Frontal cortex (tissue), 4 donors: ENCODE results near the gene TMED10. TPM values are rescaled to one million over a fixed set of nuclear protein-coding genes. Genes with fewer than 3 reads are reported as not detected.
"Not testable (repeated sequence)": the region's sequence is repeated elsewhere in the genome, so short reads cannot be mapped to it uniquely, and the experiment has no call there.

ENCODE experiments used
- DNase-seq, 2 donors: peaks; one replicate each; pipeline ENCODE4 v3.0.0; 2012; ENCODE audit warnings: low spot score in 2 of 2
- FAIRE-seq: peaks from 2 replicates; lab custom pipeline; 2012; peaks lifted over from hg19 to GRCh38; lab: Jason Lieb, UNC
- total RNA-seq: library from RNA; depleted of rRNA; stranded (reverse); fragments of >200 nt; gene quantifications from one replicate; pipeline ENCODE4 v1.2.3, GENCODE V29; 2014
- donor health status: control.
- donor health status: control.
- donor health status: control.

The TMED10 gene
- total RNA-seq, 1 donor from 2014 or later = 108 TPM

DNA sequence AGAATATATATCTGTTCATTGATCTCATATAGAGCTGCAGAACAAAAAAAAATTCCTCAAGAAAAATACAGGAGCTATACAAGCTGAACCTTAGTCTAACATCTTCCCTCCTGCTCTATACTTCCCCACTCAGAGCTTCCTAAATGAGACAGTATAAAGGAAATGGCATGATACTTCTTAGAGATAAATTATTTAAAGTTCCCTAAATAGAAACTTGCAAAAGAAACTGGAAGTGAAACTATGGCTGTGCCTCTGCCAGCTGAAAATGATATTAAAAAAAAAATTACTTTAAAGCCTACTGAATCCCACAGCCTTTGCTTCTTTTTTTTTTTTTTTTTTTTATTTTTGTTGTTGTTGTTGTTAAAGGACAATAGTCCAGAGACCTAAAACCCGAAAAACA lies 37.9 kb downstream of the TMED10 start:
- FAIRE-seq (no peak), DNase-seq (no peak)

DNA sequence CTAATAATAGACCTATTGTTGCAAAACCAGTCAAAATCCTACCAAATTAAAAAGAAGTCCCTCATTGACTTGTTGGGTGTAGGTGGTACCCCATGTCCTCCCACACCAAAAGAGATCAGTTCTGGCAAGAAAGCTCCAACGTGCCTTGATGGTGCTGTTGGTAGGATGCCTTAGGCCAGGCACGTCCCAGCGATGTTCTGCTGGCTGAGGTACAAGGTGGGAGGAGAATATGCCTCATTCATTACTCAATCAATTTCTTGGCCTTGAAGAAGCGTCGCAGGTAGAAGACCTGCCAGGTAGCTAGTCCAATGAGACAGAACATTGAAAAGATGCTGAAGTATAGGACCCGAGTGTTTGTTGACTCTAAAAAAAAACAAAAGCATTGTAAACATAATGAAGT lies 41.8 kb downstream of the TMED10 start:
- DNase-seq (no peak), FAIRE-seq (no peak)

DNA sequence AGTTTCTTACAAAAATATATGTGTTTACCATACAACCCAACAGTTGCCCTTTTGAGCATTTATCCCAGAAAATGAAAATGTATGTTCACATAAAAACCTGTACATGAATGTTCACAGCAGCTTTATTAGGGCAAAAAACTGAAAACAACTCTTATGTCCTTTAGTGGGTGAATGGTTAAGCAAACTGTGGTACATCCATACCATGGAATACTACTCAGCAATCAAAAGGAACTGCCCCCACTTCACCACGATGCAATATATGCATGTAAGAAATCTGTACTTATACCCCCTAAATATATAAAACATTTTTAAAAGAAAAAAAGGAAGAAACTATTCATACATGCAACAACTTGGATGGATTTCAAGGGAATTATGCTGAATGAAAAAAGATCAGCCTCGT lies 42.8 kb downstream of the TMED10 start:
- no peak for DNase-seq
- FAIRE-seq = no peak

DNA sequence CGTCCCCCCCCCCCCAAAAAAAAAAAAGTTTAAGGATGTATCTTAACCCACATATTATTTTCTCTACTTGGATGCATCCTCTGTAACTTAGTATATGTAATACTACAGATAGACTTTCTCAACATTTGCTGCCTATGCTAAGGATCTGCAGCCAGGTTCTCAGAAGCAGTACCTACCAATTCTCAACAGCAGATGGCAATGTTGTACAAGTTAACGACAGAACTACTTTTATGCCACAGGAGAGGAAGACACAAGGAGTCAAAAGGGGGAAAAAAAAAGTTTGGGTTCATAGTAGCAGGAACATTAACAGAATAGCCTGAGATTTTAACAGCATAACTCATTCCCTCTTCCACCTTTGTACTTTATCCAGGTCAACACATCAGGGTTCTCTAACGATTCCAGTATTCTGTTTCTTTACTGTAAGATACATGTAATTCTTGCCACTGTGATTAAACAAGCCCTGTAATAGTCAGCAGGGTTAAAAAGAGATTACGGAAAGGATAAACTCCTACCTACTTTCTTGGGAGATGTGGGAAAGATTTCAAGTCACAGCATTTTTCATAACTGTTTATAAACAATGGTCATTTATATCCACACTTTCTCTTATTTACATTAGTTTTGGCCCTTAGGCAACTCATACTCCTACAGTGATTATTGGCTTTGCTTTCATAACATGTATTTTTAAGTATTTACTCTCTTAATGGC lies 43.9 kb downstream of the TMED10 start:
- DNase-seq = peak; percentile 31 to 41
- FAIRE-seq = peak; percentile 73

DNA sequence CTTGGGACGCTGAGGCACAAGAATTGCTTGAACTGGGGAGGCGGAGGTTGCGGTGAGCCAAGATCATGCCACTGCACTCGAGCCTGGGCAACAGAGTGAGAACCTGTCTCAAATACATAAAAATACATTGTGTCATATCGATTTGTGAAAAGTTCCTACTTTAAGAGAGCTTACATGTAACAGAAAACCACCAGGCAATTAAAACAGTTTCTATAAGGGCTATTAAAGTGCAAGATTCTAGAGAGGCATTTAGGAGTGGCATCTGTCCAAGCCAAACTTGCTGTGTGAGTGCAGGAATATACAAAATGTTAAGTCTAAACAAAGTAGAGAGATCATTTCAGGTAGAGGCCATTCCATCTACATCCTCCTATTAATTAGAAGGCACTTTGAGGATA lies 47.8 kb downstream of the TMED10 start:
- FAIRE-seq = no peak

DNA sequence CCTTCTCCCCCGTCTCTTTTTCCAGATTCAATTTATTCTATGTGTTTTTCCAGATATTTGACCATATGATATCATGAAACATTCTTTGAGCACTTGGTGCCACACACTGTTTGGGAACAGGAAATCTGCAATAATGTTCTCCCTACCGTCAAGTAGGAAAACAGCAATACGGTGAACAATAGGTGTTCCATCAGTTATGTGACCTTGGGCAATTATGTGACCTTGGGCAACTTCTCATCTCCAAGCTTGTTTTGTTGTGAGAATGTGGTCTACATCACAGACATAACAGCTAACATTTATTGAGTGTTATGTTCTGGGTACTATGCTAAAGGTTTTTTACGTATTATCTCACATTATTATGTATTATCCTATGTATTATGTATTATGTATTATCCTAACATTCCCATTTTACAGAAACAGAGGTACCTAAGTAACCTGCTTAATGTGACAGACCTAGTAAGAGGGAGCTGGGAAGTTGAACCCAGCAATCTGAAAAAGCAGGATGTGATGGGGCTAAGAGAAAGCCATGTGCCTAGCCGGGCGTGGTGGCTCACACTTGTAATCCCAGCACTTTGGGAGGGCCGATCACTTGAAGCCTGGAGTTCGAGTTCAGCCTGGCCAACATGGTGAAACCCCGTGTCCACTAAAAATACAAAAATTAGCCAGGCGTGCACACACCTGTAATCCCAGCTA lies 48.4 kb downstream of the TMED10 start:
- no peak for DNase-seq
- no peak for FAIRE-seq

More for the DNA sequence above, 47.8 kb downstream of the TMED10 start:
- DNase-seq = no peak

DNA sequence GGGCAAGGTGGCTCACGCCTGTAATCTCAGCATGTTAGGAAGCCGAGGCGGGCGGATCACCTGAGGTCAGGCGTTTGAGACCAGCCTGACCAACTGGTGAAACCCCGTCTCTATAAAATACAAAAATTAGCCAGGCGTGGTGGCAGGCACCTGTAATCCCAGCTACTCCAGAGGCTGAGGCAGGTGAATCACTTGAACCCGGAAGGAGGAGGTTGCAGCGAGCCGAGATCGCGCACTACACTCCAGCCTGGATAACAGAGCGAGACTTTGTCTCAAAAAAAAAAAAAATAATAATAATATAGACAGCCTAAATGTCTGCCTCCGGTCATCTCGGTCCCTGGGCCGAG lies 49.0 kb downstream of the TMED10 start:
- not testable (repeated sequence) for FAIRE-seq, DNase-seq

DNA sequence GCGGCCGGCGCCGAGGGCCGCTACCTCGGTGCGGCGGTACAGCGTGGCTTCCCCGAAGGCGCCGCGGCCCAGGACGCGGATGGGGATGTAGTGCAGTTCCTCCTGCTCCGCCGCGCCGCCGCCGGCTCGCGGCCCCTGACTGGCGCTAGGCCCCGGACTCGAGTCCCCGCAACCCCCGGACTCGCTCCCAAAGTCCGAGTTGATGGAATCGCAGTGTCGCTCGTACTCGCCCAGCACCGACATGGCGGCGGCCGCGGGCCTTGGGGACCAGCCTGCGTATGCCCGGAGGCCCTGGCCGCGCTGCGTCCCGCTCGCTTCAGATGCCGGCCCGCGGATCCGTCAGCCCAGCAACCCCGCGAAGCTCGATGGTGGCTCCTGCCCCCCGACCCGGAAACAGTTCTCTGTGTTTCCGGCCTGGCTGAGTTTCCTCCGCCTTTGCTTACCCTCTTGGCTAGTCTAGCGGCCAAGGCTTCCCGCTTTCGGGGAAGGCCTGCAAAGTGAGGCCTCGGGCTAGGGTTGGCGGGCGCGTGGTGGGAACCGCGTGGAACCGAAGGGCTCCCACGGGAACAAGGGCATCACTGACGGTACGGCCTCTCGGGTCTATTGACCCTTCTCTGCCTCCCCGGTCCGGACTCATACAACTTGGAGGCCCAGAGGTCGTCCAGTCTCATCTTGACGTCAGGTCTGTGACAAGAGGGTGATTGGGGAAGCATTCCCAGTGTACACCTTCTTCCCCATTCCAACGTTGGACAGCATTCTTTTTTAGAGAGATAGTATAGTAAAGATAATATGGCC lies 49.5 kb downstream of the TMED10 start, which contains the start of gene NEK9:
Gene NEK9, minus strand, starts transcription at position 370 of the 795 bp plus-strand sequence. Its CDS starts 127 bp downstream, at position 243.
- DNase-seq (peak; percentile 88 to 90), FAIRE-seq (no peak)

DNA sequence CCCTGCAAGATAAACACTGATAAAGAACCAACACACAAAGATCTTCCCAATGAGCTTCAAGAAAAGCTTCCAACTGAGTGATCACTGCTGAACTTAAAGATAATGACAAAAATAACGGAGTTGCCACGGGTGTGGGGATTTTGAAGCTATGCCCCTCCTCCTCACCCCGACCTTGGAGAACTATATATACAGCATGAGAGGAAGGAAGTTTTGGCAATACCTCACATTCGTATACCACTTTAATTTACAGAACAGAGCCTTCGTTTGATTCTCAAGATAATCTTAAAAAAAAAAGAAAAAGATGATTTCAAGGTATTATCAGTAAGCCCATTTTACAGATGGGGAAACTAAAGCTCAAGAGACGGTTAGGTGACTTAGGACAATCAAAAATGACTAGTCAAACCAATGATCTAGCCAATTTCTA lies 50.3 kb downstream of the TMED10 start:
- FAIRE-seq (no peak), DNase-seq (no peak)

DNA sequence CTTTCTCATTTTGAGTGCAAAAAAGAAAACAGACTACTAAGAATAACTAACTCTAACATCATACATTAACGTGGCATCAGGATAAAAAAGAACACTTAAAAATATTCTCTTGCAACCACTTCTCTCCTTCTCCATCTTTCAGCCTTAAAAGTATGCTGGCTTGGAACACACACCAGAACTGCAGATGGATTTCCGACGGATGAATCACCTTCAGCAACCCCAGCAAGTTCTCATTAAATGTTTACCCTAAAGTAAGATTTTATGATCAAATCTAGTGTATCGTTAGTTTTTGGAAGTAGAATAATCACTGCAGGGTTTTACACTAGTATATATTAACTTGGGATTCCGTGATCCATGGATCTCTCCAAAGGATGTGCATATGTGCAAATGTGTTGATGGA lies 50.8 kb downstream of the TMED10 start:
- no peak for DNase-seq
- no peak for FAIRE-seq

DNA sequence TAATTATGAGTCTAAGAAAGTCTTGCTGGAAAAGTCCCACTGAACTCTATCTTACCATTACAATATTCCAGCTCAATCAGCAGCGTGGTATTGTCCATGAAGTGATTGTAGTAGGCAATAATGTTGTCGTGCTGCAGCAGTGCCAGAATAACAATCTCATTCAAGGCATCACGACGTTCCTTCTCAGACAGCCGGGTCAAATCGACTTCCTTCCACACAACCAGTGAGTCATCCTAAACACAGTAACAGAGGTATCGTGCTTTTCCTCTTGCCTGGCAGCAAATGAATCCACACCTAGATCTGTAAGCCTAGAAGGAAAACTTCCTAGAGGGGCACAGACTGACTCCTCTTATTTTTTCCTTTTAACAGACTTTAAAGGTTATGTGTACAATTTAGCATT lies 52.4 kb downstream of the TMED10 start:
- no peak for FAIRE-seq
- DNase-seq = peak in 1 of 2 donors; percentile 31

DNA sequence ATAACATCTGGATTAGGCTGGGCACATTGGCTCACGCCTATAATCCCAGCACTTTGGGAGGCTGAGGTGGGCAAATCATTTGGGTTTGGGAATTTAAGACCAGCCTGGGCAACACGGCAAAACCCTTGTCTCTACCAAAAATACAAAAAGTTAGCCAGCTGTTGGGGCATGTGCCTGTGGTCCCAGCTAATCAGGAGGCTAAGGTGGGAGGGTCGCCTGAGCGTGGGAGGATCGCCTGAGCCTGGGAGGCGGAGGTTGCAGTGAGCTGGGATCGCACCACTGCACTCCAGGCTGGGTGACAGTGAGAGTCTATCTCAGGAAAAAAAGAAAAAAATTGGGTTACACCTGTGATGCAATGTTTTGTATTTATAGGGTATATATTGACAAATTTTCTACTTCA lies 54.9 kb downstream of the TMED10 start:
- no peak for DNase-seq
- FAIRE-seq = no peak

DNA sequence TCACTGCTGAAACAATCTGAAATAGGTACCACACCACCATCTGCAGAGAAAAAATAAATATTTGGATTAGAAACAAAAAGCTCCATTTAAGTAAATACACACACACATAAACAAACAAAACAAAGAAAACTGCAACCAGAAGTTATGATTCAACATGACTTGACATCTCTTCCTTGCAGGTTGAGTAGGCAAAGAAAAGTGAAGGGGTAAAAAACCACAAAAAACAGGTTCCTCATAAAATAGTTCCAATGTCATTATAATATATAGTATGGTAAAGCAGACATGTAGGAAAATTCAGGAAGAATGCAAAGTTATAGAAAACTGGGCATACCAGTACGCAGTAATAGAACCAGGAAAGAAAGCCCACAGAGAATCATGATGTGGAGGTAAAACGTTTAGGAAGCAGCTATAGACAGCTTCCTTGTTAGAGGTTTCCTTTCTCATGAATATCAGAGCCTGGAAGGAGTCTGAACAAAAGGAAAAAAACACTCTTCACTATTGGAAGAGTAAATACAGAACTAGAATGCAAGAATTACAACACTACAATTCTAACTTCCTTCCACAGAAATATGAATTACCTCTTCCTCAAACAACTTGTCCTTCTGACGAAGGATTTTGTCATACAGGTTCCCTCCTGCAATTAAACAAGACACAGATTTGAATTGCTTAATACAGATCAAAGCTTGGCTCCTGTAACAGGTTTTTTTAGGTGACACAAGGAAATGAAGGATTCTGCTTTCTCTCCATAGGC lies 55.7 kb downstream of the TMED10 start:
- no peak for DNase-seq
- FAIRE-seq = no peak

DNA sequence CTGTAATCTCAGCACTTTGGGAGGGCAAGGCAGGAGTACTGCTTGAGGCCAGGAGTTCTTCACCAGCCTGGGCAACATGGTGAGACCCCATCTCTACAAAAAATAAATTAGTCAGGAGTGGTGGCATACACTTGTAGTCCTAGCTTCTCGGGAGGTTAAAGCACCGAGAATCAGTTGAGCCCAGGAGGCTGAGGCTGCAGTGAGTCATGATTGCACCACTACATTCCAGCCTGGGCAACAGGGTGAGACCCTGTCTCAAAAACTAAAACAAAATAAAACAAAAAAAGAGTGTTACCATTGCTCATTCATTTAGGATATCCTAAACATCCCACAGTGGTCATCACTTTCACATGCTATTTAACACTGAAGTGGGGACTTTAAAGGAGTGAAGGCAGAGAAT lies 57.4 kb downstream of the TMED10 start:
- no peak for FAIRE-seq
- DNase-seq = no peak

DNA sequence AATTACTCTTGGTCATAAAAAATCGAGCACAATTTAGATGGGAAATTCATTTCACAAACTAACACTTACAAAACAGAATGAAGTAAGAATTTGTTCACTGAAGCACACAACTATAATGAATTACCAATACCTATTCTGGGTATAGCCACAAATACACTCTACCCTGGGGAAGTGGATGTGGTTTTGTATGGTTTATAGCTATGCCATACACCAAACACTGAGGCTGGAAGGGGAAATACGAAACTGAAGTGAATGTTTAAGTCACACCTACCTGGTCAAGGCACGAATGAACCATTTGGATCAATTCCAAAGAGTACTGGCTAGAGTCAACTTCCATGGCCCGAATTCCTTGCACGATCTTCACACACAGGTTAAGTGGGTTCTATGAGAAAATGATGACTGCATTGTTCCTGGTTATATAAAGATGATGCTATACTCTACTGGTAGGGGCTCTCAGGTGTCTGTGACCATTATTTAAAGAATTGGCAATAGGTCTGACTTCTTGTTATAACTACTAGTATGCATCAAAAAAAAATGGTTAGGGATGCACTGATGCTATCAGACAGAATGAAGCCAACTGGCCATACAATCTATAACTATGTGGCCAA lies 62.4 kb downstream of the TMED10 start:
- DNase-seq (no peak), FAIRE-seq (no peak)

DNA sequence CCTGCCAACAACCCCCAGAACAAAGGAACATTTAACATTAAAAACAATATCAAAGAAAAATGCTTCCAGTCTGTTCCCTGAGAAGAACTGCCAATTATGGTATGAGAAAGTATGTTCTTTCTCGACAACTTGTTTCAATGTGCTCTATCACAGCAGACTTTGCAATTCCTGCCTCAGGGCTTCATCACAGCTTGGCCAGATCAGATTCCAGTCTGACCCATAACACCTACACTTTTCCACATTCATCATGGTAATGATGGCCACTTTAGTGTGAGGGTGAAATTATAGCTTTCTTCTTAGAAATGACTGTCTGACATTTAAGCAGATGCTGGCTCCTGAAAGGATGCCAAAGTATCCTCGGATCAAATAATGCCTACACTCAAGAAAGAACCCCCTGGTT lies 66.5 kb downstream of the TMED10 start:
- no peak for FAIRE-seq
- no peak for DNase-seq

DNA sequence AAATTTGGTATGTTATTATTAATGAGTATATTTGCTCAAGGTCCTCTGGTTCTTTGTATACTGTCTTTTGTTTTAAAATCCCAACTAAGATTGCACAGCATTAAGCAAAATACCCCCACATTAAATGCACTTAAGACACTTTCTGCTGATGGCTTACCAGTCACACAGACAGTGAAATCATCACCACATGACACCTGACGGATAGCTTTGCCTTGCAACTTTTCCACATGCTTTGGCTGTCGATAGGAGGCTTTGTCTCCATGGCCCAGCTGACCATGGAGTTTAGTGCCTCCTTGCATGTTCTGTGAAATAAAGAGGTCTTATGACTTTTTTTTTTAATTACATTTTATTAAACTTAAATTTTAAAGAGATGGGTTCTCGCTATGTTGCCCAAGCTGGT lies 69.2 kb downstream of the TMED10 start:
- FAIRE-seq (no peak), DNase-seq (no peak)

DNA sequence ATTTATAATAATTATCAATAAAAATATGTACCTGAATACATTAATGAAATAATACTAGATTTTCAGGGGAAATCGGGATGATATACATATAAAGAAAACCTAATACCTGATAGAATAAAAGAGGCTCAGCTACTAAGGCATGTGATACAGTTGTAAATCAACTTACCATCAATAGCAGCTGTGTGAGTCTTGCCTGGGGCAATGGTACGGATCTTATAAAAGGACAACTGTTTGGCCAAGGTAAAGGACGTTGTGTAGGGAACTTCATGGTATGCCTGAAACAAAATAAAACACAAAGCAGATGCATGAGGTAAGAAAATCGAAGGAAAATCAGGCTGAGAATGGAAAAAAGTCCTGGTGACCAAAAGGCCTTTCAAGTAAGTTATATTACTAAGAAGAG lies 74.9 kb downstream of the TMED10 start:
- DNase-seq (no peak), FAIRE-seq (no peak)

DNA sequence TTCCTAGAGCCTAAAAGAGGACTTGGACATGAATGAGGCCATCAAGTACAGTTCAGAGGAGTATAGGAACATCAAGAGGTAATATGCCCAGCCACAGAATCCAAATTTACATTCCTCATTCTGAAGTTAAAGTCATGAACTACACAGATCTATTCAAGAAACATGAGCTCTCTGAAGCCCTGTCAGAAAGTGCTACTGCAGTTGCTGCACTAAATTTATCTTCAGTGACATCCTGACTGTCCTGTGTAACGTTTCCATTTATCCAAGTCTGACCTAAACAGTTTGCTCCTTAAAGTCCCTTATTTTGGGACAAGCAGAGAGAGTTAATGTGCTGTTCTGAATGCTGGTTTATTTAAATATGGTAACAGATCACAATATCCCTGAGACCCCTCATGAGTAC lies 77.7 kb downstream of the TMED10 start:
- FAIRE-seq = no peak
- DNase-seq = no peak

DNA sequence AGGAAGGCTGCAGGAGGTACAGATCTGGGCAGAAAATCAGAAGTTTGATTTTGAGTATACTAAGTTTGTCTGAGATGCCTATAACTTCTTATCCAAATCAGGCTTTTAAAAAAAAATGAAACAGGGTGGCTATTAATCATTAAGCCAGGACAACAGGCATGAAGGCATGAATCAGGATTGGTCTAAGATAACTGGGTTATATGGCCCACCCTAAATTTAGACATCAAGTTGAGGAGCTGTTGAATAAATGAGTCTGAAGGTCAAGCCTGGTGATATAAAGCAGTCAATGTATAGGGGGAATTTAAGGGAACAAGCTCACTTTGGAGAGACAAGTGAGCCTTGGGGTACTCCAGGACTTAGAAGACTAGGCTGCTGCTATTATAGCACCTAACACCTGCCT lies 78.2 kb downstream of the TMED10 start:
- no peak for DNase-seq
- FAIRE-seq = no peak
